CD14-positive monocyte (primary cell): ENCODE measurements around the gene SDF4. TPM values are rescaled to one million over a fixed set of nuclear protein-coding genes. Genes with fewer than 3 reads are reported as not detected.

ENCODE experiments used
- DNase-seq, 3 donors: peaks; one replicate each; pipeline ENCODE4 v3.0.0-alpha.2; 2011 to 2022
- H2AFZ ChIP-seq: 2 replicates; pipeline ENCODE4 v1.6.0; 2012; ENCODE audit warnings: mild to moderate bottlenecking, low read depth, low read length, inconsistent platforms; ENCODE audit not compliant: insufficient read depth, poor library complexity, severe bottlenecking
- H3K27ac ChIP-seq, 2 donors: 1 replicate in 1 of 2; 2 replicates in 1 of 2; pipeline ENCODE4 v1.5.1; 2012 to 2013; ENCODE audit warnings: low read length in 2 of 2, control low read depth in 1 of 2, inconsistent platforms in 1 of 2, low read depth in 1 of 2, mild to moderate bottlenecking in 1 of 2
- H3K27me3 ChIP-seq, 2 donors: one replicate each; pipeline versions ENCODE4 v1.6.0 to v1.6.1; 2011 to 2013; ENCODE audit warnings: low read length in 2 of 2; ENCODE audit not compliant: control insufficient read depth in 2 of 2, insufficient read depth in 2 of 2
- H3K36me3 ChIP-seq, 2 donors: replicated peaks in 1 of 2; 1 replicate in 1 of 2; 2 replicates in 1 of 2; pipeline versions ENCODE4 v1.5.1 to v1.6.1; 2012 to 2013; ENCODE audit warnings: low read length in 2 of 2, control low read depth in 1 of 2, inconsistent platforms in 1 of 2, mild to moderate bottlenecking in 1 of 2; ENCODE audit not compliant: insufficient read depth in 2 of 2, control insufficient read depth in 1 of 2
- H3K4me1 ChIP-seq, 2 donors: 1 replicate in 1 of 2; 2 replicates in 1 of 2; pipeline versions ENCODE4 v1.5.1 to v1.6.1; 2012 to 2013; ENCODE audit warnings: low read length in 2 of 2, control low read depth in 1 of 2, inconsistent platforms in 1 of 2, mild to moderate bottlenecking in 1 of 2, moderate library complexity in 1 of 2; ENCODE audit not compliant: insufficient read depth in 2 of 2, control insufficient read depth in 1 of 2
- H3K4me2 ChIP-seq: replicated peaks from 2 replicates; pipeline ENCODE3; 2012; ENCODE audit warnings: low read length, moderate library complexity, mild to moderate bottlenecking; ENCODE audit not compliant: poor library complexity, severe bottlenecking; ENCODE audit errors: extremely low read depth
- H3K4me3 ChIP-seq, 3 experiments: fragments of 200-600 bp in 1 of 3; sonication (generic) in 1 of 3; replicated peaks in 1 of 3; 1 replicate in 2 of 3; 2 replicates in 1 of 3; pipeline ENCODE4 v1.5.1; 2011 to 2013; ENCODE audit warnings: low read length in 3 of 3, mild to moderate bottlenecking in 3 of 3, control low read depth in 2 of 3, low read depth in 2 of 3, inconsistent platforms in 1 of 3, moderate library complexity in 1 of 3
- H3K79me2 ChIP-seq: 2 replicates; pipeline ENCODE4 v1.6.0; 2012; ENCODE audit warnings: mild to moderate bottlenecking, control low read depth, inconsistent platforms, low read length, moderate library complexity; ENCODE audit not compliant: insufficient read depth
- H3K9ac ChIP-seq: 2 replicates; pipeline ENCODE4 v1.6.0; 2017; ENCODE audit warnings: low read length, mild to moderate bottlenecking; ENCODE audit not compliant: insufficient read depth, poor library complexity, severe bottlenecking
- H3K9me3 ChIP-seq, 2 donors: replicated peaks in 1 of 2; 1 replicate in 1 of 2; 2 replicates in 1 of 2; pipeline versions ENCODE4 v1.5.1 to v1.6.1; 2012 to 2013; ENCODE audit warnings: low read length in 2 of 2, control low read depth in 1 of 2; ENCODE audit not compliant: control insufficient read depth in 1 of 2, insufficient read depth in 1 of 2
- H4K20me1 ChIP-seq: 2 replicates; pipeline ENCODE4 v1.6.0; 2012; ENCODE audit warnings: mild to moderate bottlenecking, low read length, control low read depth, moderate library complexity; ENCODE audit not compliant: insufficient read depth
- H3K27ac Mint-ChIP-seq, 7 donors: one replicate each; pipeline ENCODE4 v1.8.0; 2020; ENCODE audit warnings: mild to moderate bottlenecking in 7 of 7, mixed read lengths in 7 of 7, moderate library complexity in 6 of 7, inconsistent platforms in 2 of 7
- H3K27me3 Mint-ChIP-seq, 3 donors: one replicate each; pipeline ENCODE4 v1.8.0; 2021 to 2022; ENCODE audit warnings: low read depth in 3 of 3, mild to moderate bottlenecking in 3 of 3, mixed read lengths in 3 of 3, moderate library complexity in 3 of 3, inconsistent platforms in 1 of 3
- H3K36me3 Mint-ChIP-seq, 2 donors: one replicate each; pipeline ENCODE4 v1.8.0; 2020; ENCODE audit warnings: mixed read lengths in 2 of 2, inconsistent platforms in 1 of 2, mild to moderate bottlenecking in 1 of 2
- H3K4me1 Mint-ChIP-seq: one replicate; pipeline ENCODE4 v1.8.0; 2020; ENCODE audit warnings: mild to moderate bottlenecking, mixed read lengths
- H3K4me3 Mint-ChIP-seq, 2 donors: one replicate each; pipeline ENCODE4 v1.8.0; 2020; ENCODE audit warnings: mild to moderate bottlenecking in 2 of 2, mixed read lengths in 2 of 2, moderate library complexity in 1 of 2
- H3K9me3 Mint-ChIP-seq, 7 donors: one replicate each; pipeline ENCODE4 v1.8.0; 2020 to 2022; ENCODE audit warnings: mixed read lengths in 7 of 7, mild to moderate bottlenecking in 6 of 7, moderate library complexity in 6 of 7, inconsistent platforms in 2 of 7
- WGBS: methylation state at CpG from one replicate; pipeline ENCODE4 v1.1.5; 2013; ENCODE audit warnings: missing lambda C conversion rate; ENCODE audit not compliant: insufficient coverage; 5-methylcytosine and 5-hydroxymethylcytosine counted together
- intact Hi-C, 2 donors: fragments of 100-400 bp; cut with micrococcal nuclease; formaldehyde crosslinking; loops; one replicate each; pipeline versions ENCODE4 v1.15.0 to v1.15.1; 2023
- polyA plus RNA-seq, 3 donors: library from polyadenylated mRNA; depleted of rRNA in 1 of 3; unstranded in 2 of 3; stranded (reverse) in 1 of 3; fragments of 300-500 nt in 2 of 3; fragments of >200 nt in 1 of 3; fragmentation: Illumina TruSeq in 2 of 3; gene quantifications; 1 replicate in 2 of 3; 2 replicates in 1 of 3; pipeline ENCODE4 v1.2.3, GENCODE V29; 2012 to 2021
- TF ChIP-seq, protein P1 (sequence below): fragments of 200-600 bp; IDR thresholded peaks from one replicate; pipeline ENCODE4 v1.8.0; 2022; ENCODE audit warnings: antibody characterized with exemption, mild to moderate bottlenecking

The SDF4 gene
- polyA plus RNA-seq, 3 donors: 81.7 to 98.9 (median 89.0) TPM

DNA sequence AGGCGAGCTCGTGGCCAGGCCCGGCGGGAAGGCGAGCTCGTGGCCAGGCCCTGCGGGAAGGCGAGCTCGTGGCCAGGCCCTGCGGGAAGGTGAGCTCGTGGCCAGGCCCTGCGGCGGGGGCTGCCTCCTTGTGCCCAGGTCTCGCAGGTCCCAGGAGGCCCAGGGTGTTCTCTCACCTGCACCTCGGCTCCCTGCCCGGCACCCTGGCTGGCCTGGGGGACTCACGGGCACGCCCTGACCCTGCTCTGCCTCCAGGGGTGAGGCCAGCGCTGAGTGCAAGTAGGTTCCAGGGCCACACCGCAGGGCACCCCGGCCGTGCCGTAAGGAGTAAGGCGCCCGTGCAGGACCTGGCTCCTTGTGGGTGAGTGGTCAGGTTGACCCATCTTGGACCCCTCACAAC is 4.4 kb downstream of the SDF4 start:
- H3K79me2 ChIP-seq: peaks cover 73% of the 10 kb centered on the region
- Mint-ChIP-seq H3K4me1 (peaks cover 19% of the 10 kb centered on the region), H3K4me3 (no peak overlapping the region), H3K27me3 (no peaks in the 10 kb centered on the region), H3K27ac (no peak overlapping the region), H3K9me3 (peaks cover 0 to 2% (median 0%) of the 10 kb centered on the region in 7 donors), H3K36me3 (peaks cover 43 to 68% of the 10 kb centered on the region in 2 donors)
- TF ChIP-seq, protein P1, sequence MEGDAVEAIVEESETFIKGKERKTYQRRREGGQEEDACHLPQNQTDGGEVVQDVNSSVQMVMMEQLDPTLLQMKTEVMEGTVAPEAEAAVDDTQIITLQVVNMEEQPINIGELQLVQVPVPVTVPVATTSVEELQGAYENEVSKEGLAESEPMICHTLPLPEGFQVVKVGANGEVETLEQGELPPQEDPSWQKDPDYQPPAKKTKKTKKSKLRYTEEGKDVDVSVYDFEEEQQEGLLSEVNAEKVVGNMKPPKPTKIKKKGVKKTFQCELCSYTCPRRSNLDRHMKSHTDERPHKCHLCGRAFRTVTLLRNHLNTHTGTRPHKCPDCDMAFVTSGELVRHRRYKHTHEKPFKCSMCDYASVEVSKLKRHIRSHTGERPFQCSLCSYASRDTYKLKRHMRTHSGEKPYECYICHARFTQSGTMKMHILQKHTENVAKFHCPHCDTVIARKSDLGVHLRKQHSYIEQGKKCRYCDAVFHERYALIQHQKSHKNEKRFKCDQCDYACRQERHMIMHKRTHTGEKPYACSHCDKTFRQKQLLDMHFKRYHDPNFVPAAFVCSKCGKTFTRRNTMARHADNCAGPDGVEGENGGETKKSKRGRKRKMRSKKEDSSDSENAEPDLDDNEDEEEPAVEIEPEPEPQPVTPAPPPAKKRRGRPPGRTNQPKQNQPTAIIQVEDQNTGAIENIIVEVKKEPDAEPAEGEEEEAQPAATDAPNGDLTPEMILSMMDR: no peak
- peaks cover 59 to 72% of the 10 kb centered on the region in 2 donors for H3K36me3 ChIP-seq
- H3K27ac ChIP-seq: no peak overlapping the region
- H3K27me3 ChIP-seq: no peaks in the 10 kb centered on the region
- DNase-seq: no peak
- H3K4me1 ChIP-seq: peaks cover 16 to 19% of the 10 kb centered on the region in 2 donors
- no peaks in the 10 kb centered on the region for H3K9me3 ChIP-seq
- WGBS: 96% methylated on average over 14 of the region's 25 CpGs
- peaks cover 81% of the 10 kb centered on the region for H4K20me1 ChIP-seq
- no peak overlapping the region for H2AFZ ChIP-seq
- intact Hi-C loops: no loop called here
- no peak overlapping the region for H3K4me3 ChIP-seq
- no peak overlapping the region for H3K9ac ChIP-seq
- no peak overlapping the region for H3K4me2 ChIP-seq

GRCh38 chr1:1226566-1227362 is 5.0 kb downstream of the SDF4 start:
- TF ChIP-seq, protein P1: no peak
- Mint-ChIP-seq H3K36me3 (peaks cover 45 to 71% of the 10 kb centered on the region in 2 donors), H3K27me3 (no peaks in the 10 kb centered on the region), H3K4me1 (peaks cover 19% of the 10 kb centered on the region), H3K27ac (peak overlapping the region in 2 of 7 donors; percentile 54 to 73), H3K4me3 (no peak overlapping the region), H3K9me3 (peaks cover 0 to 2% (median 0%) of the 10 kb centered on the region in 7 donors)
- H3K27me3 ChIP-seq: no peaks in the 10 kb centered on the region
- no peak overlapping the region for H3K4me2 ChIP-seq
- peaks cover 16 to 19% of the 10 kb centered on the region in 2 donors for H3K4me1 ChIP-seq
- H3K9me3 ChIP-seq: no peaks in the 10 kb centered on the region
- no peak for DNase-seq
- no peak overlapping the region for H3K27ac ChIP-seq
- no peak overlapping the region for H3K4me3 ChIP-seq
- intact Hi-C loops: no loop called here
- peaks cover 65 to 78% of the 10 kb centered on the region in 2 donors for H3K36me3 ChIP-seq
- H2AFZ ChIP-seq: no peak overlapping the region
- no peak overlapping the region for H3K9ac ChIP-seq
- peaks cover 88% of the 10 kb centered on the region for H4K20me1 ChIP-seq
- WGBS: 96% methylated on average over 29 of the region's 44 CpGs
- H3K79me2 ChIP-seq: peaks cover 72% of the 10 kb centered on the region
